Measurements from ENCODE around the gene GPAT3. TPM values are rescaled to one million over a fixed set of nuclear protein-coding genes. Genes with fewer than 3 reads are reported as not detected.

The GPAT3 gene
- total and polyA plus RNA-seq, 2 of the 8 experiments (the other 6 are each of a cell fraction or from before 2014, with no cell fraction given), result 0.23 to 2.0 TPM

- POLR2A ChIA-PET (ENCODE audit: partially characterized antibody), result no interaction called here
- peak overlapping the region; percentile 94 for H2AFZ ChIP-seq (ENCODE audit: low read length)
These were observed 31.4 kb upstream of the GPAT3 start for GRCh38 chr4:83504503-83504902.

More at GRCh38 chr4:83504503-83504902, 31.4 kb upstream of the GPAT3 start:
- Histone ChIP-seq H3K4me1 (replicated peaks in 1 of 4; ENCODE audit: control insufficient read depth in 3 of 4, insufficient read depth in 4 of 4, low read length in 3 of 4) (no peaks in the 10 kb centered on the region), H4K5ac (ENCODE audit: insufficient read length, low read depth, low read length) (no peak overlapping the region), H3K4me3 (ENCODE audit: extremely low read depth in 1 of 4, insufficient read depth in 2 of 4, low read depth in 3 of 4, low read length in 4 of 4) (no peak overlapping the region), H3K79me2 (ENCODE audit: control insufficient read depth in 1 of 2, insufficient read depth in 2 of 2, low read length in 2 of 2) (no peaks in the 10 kb centered on the region), H2BK12ac (ENCODE audit: low read depth, low read length) (no peak overlapping the region), H2BK20ac (ENCODE audit: low read length) (no peak overlapping the region), H3K27ac (ENCODE audit: low read depth, low read length) (no peak overlapping the region), H2BK15ac (ENCODE audit: low read length) (no peak overlapping the region), H3K14ac (ENCODE audit: insufficient read length) (no peak overlapping the region), H4K20me1 (replicated peaks in 1 of 2; ENCODE audit: control insufficient read depth in 1 of 2, insufficient read depth in 2 of 2, low read length in 2 of 2) (no peaks in the 10 kb centered on the region), H3K23ac (ENCODE audit: insufficient read length) (no peak overlapping the region), H3K4me2 (ENCODE audit: insufficient read depth in 1 of 2, low read depth in 2 of 2, low read length in 2 of 2) (no peak overlapping the region), H2BK5ac (ENCODE audit: low read depth, low read length) (no peak overlapping the region), H4K8ac (ENCODE audit: extremely low read depth, insufficient read depth, low read length) (no peak overlapping the region), H3K23me2 (ENCODE audit: low read depth, low read length) (no peaks in the 10 kb centered on the region), H3K4ac (replicated peaks; ENCODE audit: insufficient read length, low read depth, low read length) (no peak overlapping the region), H3K36me3 (ENCODE audit: control insufficient read depth in 2 of 4, insufficient read depth in 4 of 4, low read length in 3 of 4) (no peaks in the 10 kb centered on the region), H2AK5ac (ENCODE audit: low read depth, low read length) (no peak overlapping the region), H4K91ac (replicated peaks; ENCODE audit: insufficient read length, low read length) (no peak overlapping the region), H3K27me3 (replicated peaks in 1 of 4; ENCODE audit: control insufficient read depth in 3 of 4, extremely low read depth in 1 of 4, insufficient read depth in 3 of 4, low read length in 3 of 4) (no peaks in the 10 kb centered on the region), H3K79me1 (ENCODE audit: low read depth, low read length) (no peaks in the 10 kb centered on the region), H3K56ac (replicated peaks; ENCODE audit: insufficient read length, low read depth, low read length) (no peak overlapping the region), H3K18ac (ENCODE audit: extremely low read depth, low read length) (no peak overlapping the region), H2BK120ac (replicated peaks; ENCODE audit: low read depth, low read length) (no peak overlapping the region), H3K9ac (replicated peaks in 1 of 4; ENCODE audit: extremely low read depth in 1 of 4, low read depth in 3 of 4, low read length in 3 of 4) (no peak overlapping the region; a peak in 1 of 7 replicates), H3K9me3 (ENCODE audit: insufficient read depth in 2 of 2, low read depth in 1 of 2, low read length in 1 of 2) (no peaks in the 10 kb centered on the region)
- CTCF ChIA-PET (ENCODE audit: partially characterized antibody), result interaction anchor here (0.6 to 2.3 kb wide), 5 partner anchors 13 to 1457 kb away, joined by 3 to 10 read pairs (median 3); no protein-coding TSS in a partner anchor
- FAIRE-seq (no peak), DNase-seq (ENCODE audit: low read depth in 1 of 2, low spot score in 2 of 2) (no peak)
- TF ChIP-seq TBP (IDR thresholded peaks at IDR 0.05; ENCODE audit: low read depth, low read length) (no peak), CBX8 (IDR thresholded peaks at IDR 0.05; ENCODE audit: borderline replicate concordance, low read depth, low read length) (no peak), TAF1 (IDR thresholded peaks at IDR 0.05; ENCODE audit: low read depth, low read length) (no peak), EP300 (IDR thresholded peaks at IDR 0.05; ENCODE audit: borderline replicate concordance in 1 of 2, low read depth in 2 of 2, low read length in 2 of 2) (no peak), RFX5 (IDR thresholded peaks at IDR 0.05; ENCODE audit: borderline replicate concordance, low read depth, low read length) (no peak), RAD21 (IDR thresholded peaks at IDR 0.05 in 1 of 2, conservative IDR thresholded peaks at IDR 0.05 in 1 of 2; ENCODE audit: low read depth in 2 of 2, low read length in 2 of 2) (no peak)
- WGBS, 2 experiments (ENCODE audit: extremely low coverage in 1 of 2, insufficient coverage in 1 of 2, insufficient read length in 1 of 2, insufficient replicate concordance in 2 of 2, low coverage in 1 of 2, low lambda C conversion rate in 2 of 2, missing lambda C conversion rate in 1 of 2), result 78% methylated on average over 4 of the region's 4 CpGs; no CpG with 5 or more reads in 1 of the 2 experiments

Measured in H1 (cell line).